DOHH2 (cell line): ENCODE data around the gene TIGAR.
A peak's percentile ranks its signal among the peaks of the same experiment; 100 is the strongest.

Source experiments
- CTCF ChIP-seq: fragments of 200-600 bp; sonication (generic); IDR thresholded peaks from one replicate; pipeline ENCODE4 v1.5.1; 2014; ENCODE audit warnings: antibody characterized with exemption, mild to moderate bottlenecking, low read depth, low read length; ENCODE audit not compliant: poor library complexity, severe bottlenecking
- EZH2phosphoT487 ChIP-seq: fragments of 200-600 bp; sonication (generic); IDR thresholded peaks from 2 replicates; pipeline ENCODE4 v1.6.1; 2017; ENCODE audit warnings: borderline replicate concordance, mild to moderate bottlenecking, antibody characterized with exemption, low read length, moderate library complexity, mixed read lengths

- TF ChIP-seq CTCF (no peak), EZH2phosphoT487 (peak; percentile 96; the same call in 1 of the 2 replicates)
Measured at GRCh38 chr12:4273652-4274395, 47.2 kb upstream of the TIGAR start, which contains the start of gene CCND2.
